Measurements from ENCODE around the gene MAST3.

- TF ChIP-seq CTCF (IDR thresholded peaks at IDR 0.05): no peak
- TF ChIP-seq POLR2A (IDR thresholded peaks at IDR 0.05): no peak
Measured at GRCh38 chr19:18172331-18173053, 74.9 kb downstream of the MAST3 start.
